Measurements from ENCODE around the gene ARIH2. TPM values are rescaled to one million over a fixed set of nuclear protein-coding genes. Genes with fewer than 3 reads are reported as not detected.
A peak's percentile ranks its signal among the peaks of the same experiment; 100 is the strongest.

The ARIH2 gene
- total RNA-seq, 1 experiment from 2014 or later, result 122 TPM

- Histone ChIP-seq H2BK20ac (ENCODE audit: low read depth, low read length, poor library complexity, severe bottlenecking) (no peak overlapping the region), H2AFZ (ENCODE audit: low read length) (no peak overlapping the region), H3T11ph (ENCODE audit: low read length) (no peak overlapping the region), H4K91ac (ENCODE audit: insufficient read length, low read depth, low read length) (no peak overlapping the region), H3K23me2 (ENCODE audit: insufficient read length, low read depth, low read length, poor library complexity, severe bottlenecking) (no peaks in the 10 kb centered on the region), H2BK5ac (ENCODE audit: insufficient read length, low read length) (no peak overlapping the region), H3K56ac (ENCODE audit: insufficient read length, low read depth, low read length) (no peak overlapping the region), H3K18ac (ENCODE audit: insufficient read length, low read depth, low read length) (no peak overlapping the region), H3K9ac (ENCODE audit: extremely low read depth, insufficient read length, low read length) (no peak overlapping the region), H3K79me2 (ENCODE audit: insufficient read depth, low read length) (no peaks in the 10 kb centered on the region; the same call in 1 of the 2 replicates), H4K5ac (ENCODE audit: insufficient read length, low read depth, low read length) (no peak overlapping the region), H4K20me1 (ENCODE audit: control insufficient read depth, insufficient read depth, insufficient read length) (no peaks in the 10 kb centered on the region), H2BK12ac (ENCODE audit: insufficient read length, low read depth, low read length) (no peak overlapping the region), H3K14ac (ENCODE audit: insufficient read depth, low read length) (no peak overlapping the region), H3K27ac (ENCODE audit: insufficient read length, low read depth, low read length) (no peak overlapping the region), H3K79me1 (ENCODE audit: insufficient read depth, low read depth, low read length, poor library complexity, severe bottlenecking) (peaks cover 2% of the 10 kb centered on the region), H3K9me3 (ENCODE audit: control insufficient read depth, low read depth, low read length) (no peaks in the 10 kb centered on the region), H2BK15ac (ENCODE audit: low read depth, low read length) (no peak overlapping the region), H3K4me2 (ENCODE audit: insufficient read depth, insufficient read length, low read length) (no peak overlapping the region), H3K4me1 (ENCODE audit: insufficient read depth, low read length) (no peaks in the 10 kb centered on the region), H4K8ac (replicated peaks; ENCODE audit: insufficient read length, low read depth, low read length) (no peak overlapping the region), H3K4ac (ENCODE audit: low read depth, low read length) (no peak overlapping the region), H3K27me3 (ENCODE audit: insufficient read depth, low read length) (no peaks in the 10 kb centered on the region), H2BK120ac (ENCODE audit: low read depth, low read length, poor library complexity, severe bottlenecking) (no peak overlapping the region), H2AK5ac (ENCODE audit: insufficient read length, low read length) (no peak overlapping the region), H3K23ac (ENCODE audit: insufficient read length, low read depth, low read length) (no peak overlapping the region)
- TF ChIP-seq CTCF (conservative IDR thresholded peaks at IDR 0.05), result no peak
- H3K9me3 Mint-ChIP-seq, result no peaks in the 10 kb centered on the region; a peak in 1 of 5 replicates
- peaks cover 9 to 10% of the 10 kb centered on the region in 2 experiments; a peak in 3 of 4 replicates for H3K4me1 Mint-ChIP-seq
- H3K4me3 Mint-ChIP-seq, result no peak overlapping the region
- peak overlapping the region in 1 of 3 experiments; percentile 20; a peak in 1 of 7 replicates for H3K27ac Mint-ChIP-seq
- DNase-seq, result no peak
- peaks cover 10 to 36% (median 16%) of the 10 kb centered on the region in 3 experiments; a peak in 6 of 7 replicates for H3K36me3 Mint-ChIP-seq (ENCODE audit: insufficient read depth in 1 of 3, low read depth in 3 of 3)
- H3K27me3 Mint-ChIP-seq (ENCODE audit: low read depth), result no peaks in the 10 kb centered on the region
- no CpG with 5 or more reads among the region's 2 CpGs for WGBS (ENCODE audit: extremely low coverage, insufficient read length, low lambda C conversion rate)
Observed at GRCh38 chr3:48957006-48957705, 38.5 kb downstream of the ARIH2 start.
